K562 (cell line): ENCODE measurements around the gene SLC7A8. TPM values are rescaled to one million over a fixed set of nuclear protein-coding genes. Genes with fewer than 3 reads are reported as not detected.

Source experiments
- ATAC-seq: fragments of 200-7000 bp; cut with Tn5 transposase; 3 replicates; pipeline ENCODE4 v1.9.1; 2020; ENCODE audit warnings: moderate library complexity
- BruUV-seq: library from RNA; stranded (reverse); fragments of 400-500 nt; replicated peaks from 2 replicates; lab custom pipeline; 2021; lab: Mats Ljungman, UMichigan
- CTCF ChIA-PET: fragments of 300-600 bp; formaldehyde crosslinking; extraction: SDS; loops from one replicate; lab custom pipeline; 2021; ENCODE audit warnings: low intra/inter-chr PET ratio; lab: Yijun Ruan, JAX
- POLR2A ChIA-PET: fragments of 300-600, 350-650 bp; sonication (Branson Sonifier 250); formaldehyde crosslinking; extraction: SDS; loops from one replicate; lab custom pipeline; 2021; ENCODE audit warnings: antibody characterized with exemption, inconsistent platforms; lab: Yijun Ruan, JAX
- DNase-seq, 4 experiments: peaks; one replicate each; pipeline versions ENCODE4 v3.0.0 to v3.0.0-alpha.2; 2011 to 2018; ENCODE audit warnings: low spot score in 3 of 4, mixed read lengths in 3 of 4; ENCODE audit errors: extremely low read depth in 1 of 4
- FAIRE-seq: peaks from 2 replicates; lab custom pipeline; 2011; peaks lifted over from hg19 to GRCh38; lab: Jason Lieb, UNC
- H2AFZ ChIP-seq: 2 replicates; pipeline ENCODE4 v1.6.0; 2011; ENCODE audit warnings: low read depth, low read length, control low read depth, inconsistent platforms
- H3K27ac ChIP-seq: fragments of 200-600 bp; 3 replicates; pipeline ENCODE4 v1.8.0; 2011; ENCODE audit warnings: low read depth, mild to moderate bottlenecking, control low read depth, inconsistent platforms, low read length, moderate library complexity, mixed read lengths; ENCODE audit errors: extremely low read depth
- H3K27me3 ChIP-seq, 2 experiments: fragments of 300-600 bp in 1 of 2; 2 replicates in 1 of 2; 3 replicates in 1 of 2; pipeline versions ENCODE4 v1.6.0 to v1.8.0; 2011; ENCODE audit warnings: inconsistent platforms in 2 of 2, low read length in 2 of 2, mild to moderate bottlenecking in 1 of 2, mixed read lengths in 1 of 2, moderate library complexity in 1 of 2; ENCODE audit not compliant: control insufficient read depth in 2 of 2, insufficient read depth in 2 of 2
- H3K36me3 ChIP-seq: fragments of 300-600 bp; 3 replicates; pipeline ENCODE4 v1.8.0; 2011; ENCODE audit warnings: mild to moderate bottlenecking, low read length, inconsistent platforms; ENCODE audit not compliant: control insufficient read depth, insufficient read depth
- H3K4me1 ChIP-seq, 2 experiments: fragments of 200-600 bp in 1 of 2; replicated peaks in 1 of 2; 2 replicates in 1 of 2; 3 replicates in 1 of 2; pipeline versions ENCODE4 v1.5.1 to v1.8.0; 2011; ENCODE audit warnings: inconsistent platforms in 2 of 2, low read length in 2 of 2, mild to moderate bottlenecking in 1 of 2, mixed read lengths in 1 of 2, moderate library complexity in 1 of 2; ENCODE audit not compliant: control insufficient read depth in 2 of 2, insufficient read depth in 2 of 2
- H3K4me2 ChIP-seq: 2 replicates; pipeline ENCODE4 v1.6.1; 2011; ENCODE audit warnings: low read length, control low read depth, inconsistent platforms, mixed read lengths; ENCODE audit not compliant: insufficient read depth
- H3K4me3 ChIP-seq: fragments of 200-600 bp; sonication (generic), shearing (Covaris generic); 2 replicates; pipeline ENCODE4 v1.5.1; 2016; ENCODE audit warnings: control low read depth, inconsistent platforms
- H3K79me2 ChIP-seq: fragments of 200-600 bp; 3 replicates; pipeline ENCODE4 v1.8.0; 2011; ENCODE audit warnings: low read length, inconsistent platforms; ENCODE audit not compliant: control insufficient read depth, insufficient read depth
- H3K9ac ChIP-seq, 2 experiments: 2 replicates each; pipeline versions ENCODE4 v1.6.0 to v1.6.1; 2011; ENCODE audit warnings: low read depth in 2 of 2, low read length in 2 of 2, control low read depth in 1 of 2, inconsistent platforms in 1 of 2, mild to moderate bottlenecking in 1 of 2, mixed read lengths in 1 of 2; ENCODE audit not compliant: insufficient read depth in 1 of 2
- H3K9me1 ChIP-seq: one replicate; pipeline ENCODE4 v1.6.0; 2011; ENCODE audit warnings: inconsistent platforms, mild to moderate bottlenecking, low read length, moderate library complexity; ENCODE audit not compliant: control insufficient read depth, insufficient read depth
- H3K9me3 ChIP-seq: replicated peaks from 2 replicates; pipeline ENCODE4 v1.5.1; 2011; ENCODE audit warnings: low read depth, low read length, inconsistent platforms; ENCODE audit not compliant: control insufficient read depth, insufficient read depth
- H4K20me1 ChIP-seq: replicated peaks from 2 replicates; pipeline ENCODE4 v1.6.1; 2011; ENCODE audit warnings: low read length, inconsistent platforms, mixed read lengths; ENCODE audit not compliant: control insufficient read depth, insufficient read depth
- CBFA2T2 ChIP-seq: fragments of 450-650 bp; conservative IDR thresholded peaks from 2 replicates; pipeline ENCODE4 v1.6.1; 2017; ENCODE audit warnings: mild to moderate bottlenecking
- CHD2 ChIP-seq: IDR thresholded peaks from 2 replicates; pipeline ENCODE4 v1.6.1; 2011; ENCODE audit warnings: low read depth, low read length
- SRSF3 ChIP-seq: fragments of 200-400 bp; formaldehyde crosslinking; IDR thresholded peaks from 2 replicates; pipeline ENCODE4 v1.6.1; 2016; ENCODE audit warnings: mild to moderate bottlenecking, low read length, moderate library complexity; ENCODE audit not compliant: insufficient read depth
- WGBS: fragments of 100-300 bp; shearing (Covaris generic); methylation state at CpG from one replicate; pipeline ENCODE4 v1.1.6; 2016; ENCODE audit warnings: low coverage, mixed read lengths; ENCODE audit not compliant: insufficient coverage; ENCODE audit errors: missing lambda C conversion rate; 5-methylcytosine and 5-hydroxymethylcytosine counted together
- in situ Hi-C: fragments of 300-500 bp; cut with MboI; formaldehyde crosslinking; loops from 4 replicates; pipeline ENCODE4 v1.15.0; 2018; ENCODE audit warnings: inconsistent platforms, mixed read lengths
- intact Hi-C: fragments of 100-400 bp; cut with micrococcal nuclease; formaldehyde crosslinking; loops from 2 replicates; pipeline ENCODE4 v1.14.2; 2022
- polyA plus RNA-seq, 8 experiments: library from polyadenylated mRNA; depleted of rRNA in 4 of 8; stranded (reverse) in 5 of 8; unstranded in 3 of 8; fragments of >200 nt; fragmentation: Nextera tagmentation in 2 of 8; fragmentation: Illumina TruSeq in 1 of 8; extraction: Ambion mirVana in 2 of 8; extraction: Trizol in 1 of 8; gene quantifications; 2 replicates each; pipeline versions ENCODE4 v1.2.1 to v1.2.3, GENCODE V29; 2011 to 2014; ENCODE audit warnings: inconsistent platforms in 1 of 8, missing spikeins in 1 of 8
- total RNA-seq, 7 experiments: library from RNA; depleted of rRNA in 6 of 7; stranded (reverse); fragments of >200 nt in 6 of 7; fragmentation: Illumina TruSeq in 2 of 7; extraction: Trizol in 2 of 7; gene quantifications; 2 replicates each; pipeline versions ENCODE4 v1.2.1 to v1.2.3, GENCODE V29; 2011 to 2021; ENCODE audit warnings: low replicate concordance in 1 of 7
- TF ChIP-seq, protein P1 (sequence below): fragments of 450-650 bp; IDR thresholded peaks from 2 replicates; pipeline ENCODE4 v1.6.1; 2018; ENCODE audit warnings: mild to moderate bottlenecking, low read depth; ENCODE audit not compliant: partially characterized antibody
- TF ChIP-seq, protein P2 (sequence below): sonication (generic); formaldehyde crosslinking; IDR thresholded peaks from 2 replicates; pipeline ENCODE4 v1.8.0; 2023; ENCODE audit warnings: missing genetic modification reagents, mild to moderate bottlenecking, borderline replicate concordance

Gene SLC7A8
- total and polyA plus RNA-seq, 9 of the 15 experiments (the other 6 are each of a cell fraction or from before 2014, with no cell fraction given) = 2.0 to 33.0 (median 6.0) TPM

DNA sequence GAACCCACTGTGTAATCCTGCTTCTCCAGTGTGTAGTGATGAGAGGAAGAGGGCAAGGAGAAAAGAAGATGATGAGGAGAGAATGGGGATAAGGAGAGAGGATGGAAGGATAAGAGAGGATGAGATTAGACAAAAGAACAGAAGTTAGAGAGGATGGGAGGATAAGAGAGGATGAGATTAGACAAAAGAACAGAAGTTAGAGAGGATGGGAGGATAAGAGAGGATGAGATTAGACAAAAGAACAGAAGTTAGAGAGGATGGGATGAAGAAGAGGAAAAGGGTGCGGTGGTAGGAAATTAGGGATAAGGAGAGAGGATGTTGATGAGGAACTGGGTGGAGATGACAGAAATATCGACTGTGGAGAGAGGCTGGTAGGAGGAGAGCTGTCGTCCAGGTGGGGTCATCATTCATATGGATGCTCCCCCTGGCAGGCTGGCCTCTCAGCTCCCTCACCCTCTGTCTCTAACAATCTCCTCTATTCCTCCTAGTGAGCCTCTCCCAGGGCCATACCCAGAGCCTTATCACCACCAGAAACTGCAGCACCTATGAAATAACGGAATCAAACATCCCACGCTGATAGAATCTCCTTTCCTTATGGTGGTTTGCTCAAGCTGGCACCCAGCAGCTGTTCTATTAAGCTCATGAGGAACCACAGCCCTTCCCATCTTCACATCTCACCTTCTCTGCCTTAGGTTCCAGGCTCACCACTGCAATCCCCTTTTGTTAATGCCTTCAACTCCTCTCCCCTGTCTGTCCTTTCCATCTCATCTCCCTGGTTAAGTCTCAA is 72.7 kb downstream of the SLC7A8 start:
- TF ChIP-seq CHD2 = no peak
- TF ChIP-seq CBFA2T2 = 0 out of 2 replicates have a peak, but pooled peaks have one; percentile 5
- TF ChIP-seq SRSF3 = no peak
- TF ChIP-seq, all 486 proteins: peak for 1
- peaks cover 3% of the 10 kb centered on the region; the same call in 1 of the 2 replicates for H4K20me1 ChIP-seq
- no peaks in the 10 kb centered on the region for H3K9me3 ChIP-seq
- H3K79me2 ChIP-seq = no peaks in the 10 kb centered on the region
- ChIA-PET CTCF (interaction anchor here (3.3 to 5.6 kb wide), 2 partner anchors 33 to 40 kb away, joined by 25 to 109 read pairs; no protein-coding TSS in a partner anchor), POLR2A (interaction anchor here (0.5 to 3.5 kb wide), 5 partner anchors 10 to 1236 kb away, joined by 3 to 12 read pairs (median 4); partner anchors contain the start of genes ACIN1 and C14orf119)
- DNase-seq = no peak
- intact Hi-C loops (no loop called here), in situ Hi-C loops (no loop called here)
- WGBS = 4% methylated on average over 5 of the region's 5 CpGs
- H3K27me3 ChIP-seq = peaks cover 0 to 13% of the 10 kb centered on the region in 2 experiments; a peak in 3 of 5 replicates
- no peak overlapping the region; a peak in 1 of 4 replicates for H3K9ac ChIP-seq
- no peak overlapping the region for H3K4me3 ChIP-seq
- H3K4me1 ChIP-seq = peaks cover 24 to 41% of the 10 kb centered on the region in 2 experiments
- FAIRE-seq = no peak
- H3K27ac ChIP-seq = no peak overlapping the region
- H3K9me1 ChIP-seq = no peaks in the 10 kb centered on the region
- H3K4me2 ChIP-seq = no peak overlapping the region
- H3K36me3 ChIP-seq = no peaks in the 10 kb centered on the region
- BruUV-seq = no TSS peak
- H2AFZ ChIP-seq = no peak overlapping the region
- no peak for ATAC-seq

DNA sequence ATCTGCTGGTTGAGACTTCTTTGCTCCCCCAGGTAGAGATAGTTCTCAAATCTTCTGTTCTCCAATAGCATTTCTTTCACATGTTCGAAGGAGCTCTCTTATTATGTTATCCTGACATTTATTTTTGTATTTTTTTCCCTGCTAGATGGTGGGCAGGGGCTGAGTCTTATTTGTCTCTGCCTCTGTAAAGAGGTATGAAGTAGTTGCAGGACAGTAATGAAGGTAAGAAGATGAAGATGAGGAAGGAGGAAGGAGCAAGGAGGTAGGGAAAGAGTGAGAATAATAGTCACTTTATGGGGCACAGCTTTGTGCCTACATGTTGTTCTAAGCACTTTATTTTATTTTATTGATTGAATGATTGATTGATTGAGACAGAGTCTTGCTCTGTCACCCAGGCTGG is 73.7 kb downstream of the SLC7A8 start:
- BruUV-seq = no TSS peak
- in situ Hi-C loops (loop anchor here (5.0 kb wide), 1 partner anchor 42 kb away; no protein-coding TSS in a partner anchor), intact Hi-C loops (loop anchor here (1.0 to 5.0 kb wide), 4 partner anchors 40 to 137 kb away; no protein-coding TSS in a partner anchor)
- POLR2A ChIA-PET = interaction anchor here (0.6 to 3.5 kb wide), 4 partner anchors 11 to 180 kb away, joined by 3 to 12 read pairs (median 3); partner anchors contain the start of genes ACIN1 and C14orf119
- peaks cover 20 to 38% of the 10 kb centered on the region in 2 experiments for H3K4me1 ChIP-seq
- H3K36me3 ChIP-seq = no peaks in the 10 kb centered on the region
- peaks cover 0 to 6% of the 10 kb centered on the region in 2 experiments; a peak in 2 of 5 replicates for H3K27me3 ChIP-seq
- H3K27ac ChIP-seq = no peak overlapping the region
- no peaks in the 10 kb centered on the region for H4K20me1 ChIP-seq
- 47% methylated on average over 1 of the region's 1 CpG for WGBS
- H3K9me3 ChIP-seq = no peaks in the 10 kb centered on the region
- DNase-seq (no peak), ATAC-seq (no peak), FAIRE-seq (no peak)
- no peak overlapping the region for H3K4me3 ChIP-seq
- H2AFZ ChIP-seq = no peak overlapping the region
- H3K9ac ChIP-seq = no peak overlapping the region
- no peaks in the 10 kb centered on the region for H3K9me1 ChIP-seq
- CTCF ChIA-PET = interaction anchor here (0.7 to 5.6 kb wide), 6 partner anchors 11 to 123 kb away, joined by 4 to 109 read pairs (median 7); no protein-coding TSS in a partner anchor
- no peak overlapping the region for H3K4me2 ChIP-seq
- H3K79me2 ChIP-seq = no peaks in the 10 kb centered on the region
- TF ChIP-seq, protein P1, sequence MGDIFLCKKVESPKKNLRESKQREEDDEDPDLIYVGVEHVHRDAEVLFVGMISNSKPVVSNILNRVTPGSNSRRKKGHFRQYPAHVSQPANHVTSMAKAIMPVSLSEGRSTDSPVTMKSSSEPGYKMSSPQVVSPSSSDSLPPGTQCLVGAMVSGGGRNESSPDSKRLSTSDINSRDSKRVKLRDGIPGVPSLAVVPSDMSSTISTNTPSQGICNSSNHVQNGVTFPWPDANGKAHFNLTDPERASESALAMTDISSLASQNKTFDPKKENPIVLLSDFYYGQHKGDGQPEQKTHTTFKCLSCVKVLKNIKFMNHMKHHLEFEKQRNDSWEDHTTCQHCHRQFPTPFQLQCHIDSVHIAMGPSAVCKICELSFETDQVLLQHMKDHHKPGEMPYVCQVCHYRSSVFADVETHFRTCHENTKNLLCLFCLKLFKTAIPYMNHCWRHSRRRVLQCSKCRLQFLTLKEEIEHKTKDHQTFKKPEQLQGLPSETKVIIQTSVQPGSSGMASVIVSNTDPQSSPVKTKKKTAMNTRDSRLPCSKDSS = no peak
- TF ChIP-seq, protein P2, sequence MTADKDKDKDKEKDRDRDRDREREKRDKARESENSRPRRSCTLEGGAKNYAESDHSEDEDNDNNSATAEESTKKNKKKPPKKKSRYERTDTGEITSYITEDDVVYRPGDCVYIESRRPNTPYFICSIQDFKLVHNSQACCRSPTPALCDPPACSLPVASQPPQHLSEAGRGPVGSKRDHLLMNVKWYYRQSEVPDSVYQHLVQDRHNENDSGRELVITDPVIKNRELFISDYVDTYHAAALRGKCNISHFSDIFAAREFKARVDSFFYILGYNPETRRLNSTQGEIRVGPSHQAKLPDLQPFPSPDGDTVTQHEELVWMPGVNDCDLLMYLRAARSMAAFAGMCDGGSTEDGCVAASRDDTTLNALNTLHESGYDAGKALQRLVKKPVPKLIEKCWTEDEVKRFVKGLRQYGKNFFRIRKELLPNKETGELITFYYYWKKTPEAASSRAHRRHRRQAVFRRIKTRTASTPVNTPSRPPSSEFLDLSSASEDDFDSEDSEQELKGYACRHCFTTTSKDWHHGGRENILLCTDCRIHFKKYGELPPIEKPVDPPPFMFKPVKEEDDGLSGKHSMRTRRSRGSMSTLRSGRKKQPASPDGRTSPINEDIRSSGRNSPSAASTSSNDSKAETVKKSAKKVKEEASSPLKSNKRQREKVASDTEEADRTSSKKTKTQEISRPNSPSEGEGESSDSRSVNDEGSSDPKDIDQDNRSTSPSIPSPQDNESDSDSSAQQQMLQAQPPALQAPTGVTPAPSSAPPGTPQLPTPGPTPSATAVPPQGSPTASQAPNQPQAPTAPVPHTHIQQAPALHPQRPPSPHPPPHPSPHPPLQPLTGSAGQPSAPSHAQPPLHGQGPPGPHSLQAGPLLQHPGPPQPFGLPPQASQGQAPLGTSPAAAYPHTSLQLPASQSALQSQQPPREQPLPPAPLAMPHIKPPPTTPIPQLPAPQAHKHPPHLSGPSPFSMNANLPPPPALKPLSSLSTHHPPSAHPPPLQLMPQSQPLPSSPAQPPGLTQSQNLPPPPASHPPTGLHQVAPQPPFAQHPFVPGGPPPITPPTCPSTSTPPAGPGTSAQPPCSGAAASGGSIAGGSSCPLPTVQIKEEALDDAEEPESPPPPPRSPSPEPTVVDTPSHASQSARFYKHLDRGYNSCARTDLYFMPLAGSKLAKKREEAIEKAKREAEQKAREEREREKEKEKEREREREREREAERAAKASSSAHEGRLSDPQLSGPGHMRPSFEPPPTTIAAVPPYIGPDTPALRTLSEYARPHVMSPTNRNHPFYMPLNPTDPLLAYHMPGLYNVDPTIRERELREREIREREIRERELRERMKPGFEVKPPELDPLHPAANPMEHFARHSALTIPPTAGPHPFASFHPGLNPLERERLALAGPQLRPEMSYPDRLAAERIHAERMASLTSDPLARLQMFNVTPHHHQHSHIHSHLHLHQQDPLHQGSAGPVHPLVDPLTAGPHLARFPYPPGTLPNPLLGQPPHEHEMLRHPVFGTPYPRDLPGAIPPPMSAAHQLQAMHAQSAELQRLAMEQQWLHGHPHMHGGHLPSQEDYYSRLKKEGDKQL (CRISPR knock-in tag) = no peak
